GM13977 (cell line): Measurements from ENCODE around the gene PTAR1.

Experiments
- DNase-seq: peaks from one replicate; pipeline ENCODE4 v3.0.0; 2012; ENCODE audit warnings: low spot score
- CTCF ChIP-seq: IDR thresholded peaks from 2 replicates; pipeline ENCODE4 v1.5.1; 2012; ENCODE audit warnings: mild to moderate bottlenecking, control low read depth; ENCODE audit not compliant: insufficient read depth; ENCODE audit errors: extremely low read depth, missing control alignments
- in situ Hi-C: fragments of 300-500 bp; cut with MboI; formaldehyde crosslinking; loops from one replicate; pipeline ENCODE4 v1.12.0; 2022; ENCODE audit warnings: low sequenced_read_pairs, low pct_unique_long_range_greater_than_20kb, mixed read lengths, inconsistent platforms; ENCODE audit not compliant: unreplicated experiment

The PTAR1 gene

DNA sequence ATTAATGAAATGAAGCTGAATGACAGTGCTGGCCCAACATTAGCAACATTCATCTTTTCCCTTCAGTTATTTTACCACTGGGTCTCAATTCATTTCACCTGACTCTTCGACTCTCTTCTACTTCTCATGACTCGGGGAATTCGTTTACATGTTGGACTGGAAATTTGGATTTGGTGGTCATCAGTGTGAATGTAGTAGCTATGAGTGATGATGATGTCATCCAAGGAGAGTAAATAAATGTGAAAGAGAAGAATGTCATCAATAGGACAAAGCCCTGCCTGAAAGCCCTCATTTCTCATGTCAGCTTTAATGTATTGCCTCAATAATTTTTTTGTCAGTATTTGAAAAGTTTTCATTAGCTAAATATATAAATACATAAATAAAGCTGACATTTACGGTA, 38.9 kb upstream of the PTAR1 start:
- TF ChIP-seq CTCF = no peak
- DNase-seq = no peak
- in situ Hi-C loops = no loop called here

DNA sequence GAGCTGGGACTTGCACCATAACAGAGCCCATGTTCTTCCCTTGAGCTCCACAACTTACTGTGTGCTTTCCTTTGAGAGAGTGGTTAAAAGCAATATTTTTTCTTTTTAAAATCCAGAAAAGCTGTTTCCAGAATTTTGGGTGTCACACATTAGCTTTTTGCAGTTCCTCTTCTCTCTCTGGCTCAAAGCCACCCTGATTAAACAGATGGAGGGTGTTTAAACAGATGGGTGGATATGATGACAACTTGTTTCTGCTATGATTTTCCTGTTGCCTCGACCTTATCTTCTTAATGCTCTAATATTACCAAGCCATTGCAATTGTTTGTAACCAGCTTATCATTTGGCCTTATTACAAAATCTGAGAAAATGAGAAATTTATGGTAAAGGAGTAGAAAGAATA, 37.9 kb upstream of the PTAR1 start:
- no peak for DNase-seq
- in situ Hi-C loops = no loop called here
- no peak for TF ChIP-seq CTCF

DNA sequence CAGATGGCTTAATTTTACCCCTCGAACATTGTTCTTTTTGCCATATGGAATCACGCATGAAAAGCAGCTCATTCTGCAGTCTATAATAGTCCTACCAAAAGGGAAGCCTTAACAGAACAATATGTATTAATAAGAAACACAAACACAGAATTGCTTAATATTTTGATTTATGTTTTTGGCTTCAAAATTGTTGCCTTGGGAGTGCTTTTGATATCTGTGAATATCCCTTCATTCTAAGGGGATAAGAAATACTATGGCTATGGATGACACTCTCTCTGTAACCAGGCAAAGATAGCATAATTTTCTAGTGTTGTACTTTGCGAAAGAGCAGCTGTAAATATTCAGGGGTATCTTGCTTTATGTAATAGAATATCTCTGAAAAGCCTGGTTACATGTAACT, 34.5 kb upstream of the PTAR1 start:
- TF ChIP-seq CTCF = no peak
- in situ Hi-C loops = no loop called here
- no peak for DNase-seq

DNA sequence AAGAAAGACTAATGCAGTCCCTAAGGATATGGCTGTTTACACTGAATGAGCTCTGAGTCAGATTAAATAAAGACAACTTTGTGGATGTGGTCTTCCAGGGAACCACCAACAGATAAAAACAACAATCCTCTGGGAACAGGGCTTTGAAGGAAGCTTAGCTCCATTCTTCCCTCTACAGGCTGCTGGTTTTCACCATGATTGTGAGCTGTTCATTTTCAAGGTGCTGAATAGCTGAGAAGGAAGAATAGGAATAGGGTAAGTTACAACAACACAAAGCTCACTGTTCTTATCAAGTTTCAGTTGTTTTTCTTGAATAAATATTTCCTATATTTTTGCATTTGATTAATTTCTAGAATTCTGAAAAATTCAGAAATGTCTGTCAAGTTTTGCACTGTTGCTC, 25.9 kb upstream of the PTAR1 start:
- no peak for DNase-seq
- in situ Hi-C loops = no loop called here
- no peak for TF ChIP-seq CTCF

DNA sequence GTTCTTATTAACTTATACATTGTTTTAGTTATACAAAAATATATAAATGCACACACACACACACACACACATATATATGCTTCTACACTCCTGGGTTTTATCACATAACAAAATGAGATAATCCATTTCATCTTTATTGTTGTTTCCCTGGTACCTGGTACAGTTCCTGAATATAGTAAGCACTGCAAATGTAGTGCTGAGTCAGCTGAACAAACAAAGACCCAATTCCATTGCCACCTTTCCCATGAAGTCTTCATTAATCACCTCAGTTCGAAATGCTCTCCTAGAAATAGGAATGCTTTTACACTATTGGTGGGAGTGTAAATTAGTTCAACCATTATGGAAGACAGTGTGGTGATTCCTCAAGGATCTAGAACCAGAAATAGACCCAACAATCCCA, 13.4 kb upstream of the PTAR1 start:
- no peak for TF ChIP-seq CTCF
- no peak for DNase-seq
- in situ Hi-C loops = no loop called here

DNA sequence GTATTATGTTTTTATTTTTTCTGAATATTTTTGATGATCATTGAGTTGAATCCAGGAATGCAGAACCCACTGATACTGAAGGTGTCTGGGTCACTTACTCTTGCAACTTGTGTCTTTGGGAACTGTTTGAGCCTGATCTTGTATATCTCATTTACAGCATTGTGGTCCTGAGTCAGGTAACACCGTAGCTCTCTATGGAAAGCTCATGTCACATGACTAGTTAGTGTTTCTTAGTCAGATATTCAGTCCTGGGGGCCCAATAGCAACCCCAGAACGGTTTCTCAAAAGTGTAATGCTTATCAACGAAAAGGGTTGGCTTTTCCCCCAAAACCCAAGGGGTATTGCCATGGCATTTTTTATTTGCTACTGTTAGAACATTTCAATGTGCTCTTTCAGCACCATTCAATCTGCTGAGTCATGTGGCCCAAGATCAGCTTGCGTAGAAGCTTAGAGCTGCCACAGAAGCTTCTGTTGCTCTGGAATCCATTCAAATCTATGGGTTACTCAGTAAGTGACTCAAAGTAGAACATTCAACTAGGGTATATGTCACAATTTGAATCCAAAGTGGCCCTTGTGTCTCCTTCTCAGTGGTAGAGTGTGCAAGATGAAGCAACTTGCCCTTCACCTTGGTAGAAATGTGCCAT, 12.1 kb upstream of the PTAR1 start:
- DNase-seq = no peak
- TF ChIP-seq CTCF = no peak
- in situ Hi-C loops = no loop called here

GRCh38 chr9:69768716-69769115, 8.9 kb upstream of the PTAR1 start:
- no peak for DNase-seq
- in situ Hi-C loops = no loop called here
- TF ChIP-seq CTCF = no peak
